Transverse colon (tissue), 4 donors: ENCODE results near the gene FAM228B. TPM values are rescaled to one million over a fixed set of nuclear protein-coding genes. Genes with fewer than 3 reads are reported as not detected.
"Not testable (repeated sequence)": the region's sequence is repeated elsewhere in the genome, so short reads cannot be mapped to it uniquely, and the experiment has no call there.

Experiments used
- DNase-seq: peaks from one replicate; pipeline ENCODE4 v3.0.0-alpha.2; 2019
- H3K27ac ChIP-seq, 4 donors: fragments of 200-600 bp; sonication (generic); 2 replicates each; pipeline ENCODE4 v1.5.1; 2016 to 2018; ENCODE audit warnings: inconsistent platforms in 4 of 4
- H3K27me3 ChIP-seq: fragments of 200-600 bp; sonication (generic); 2 replicates; pipeline ENCODE4 v1.5.1; 2017; ENCODE audit warnings: inconsistent platforms
- H3K36me3 ChIP-seq, 4 donors: fragments of 200-600 bp; sonication (generic); 2 replicates each; pipeline ENCODE4 v1.5.1; 2017 to 2019; ENCODE audit warnings: inconsistent platforms in 4 of 4
- H3K4me1 ChIP-seq, 4 donors: fragments of 200-600 bp; sonication (generic); 2 replicates each; pipeline ENCODE4 v1.5.1; 2017 to 2020; ENCODE audit warnings: inconsistent platforms in 4 of 4
- H3K4me3 ChIP-seq, 4 donors: fragments of 200-600 bp; sonication (generic); 1 replicate in 1 of 4; 2 replicates in 3 of 4; pipeline versions ENCODE4 v1.5.1 to v1.6.1; 2017 to 2019; ENCODE audit warnings: inconsistent platforms in 4 of 4
- H3K9me3 ChIP-seq, 2 donors: fragments of 200-600 bp; sonication (generic); 2 replicates each; pipeline ENCODE4 v1.5.1; 2017 to 2019; ENCODE audit warnings: inconsistent platforms in 2 of 2
- CTCF ChIP-seq, 5 experiments: fragments of 200-600 bp in 3 of 5; fragments of 450-650 bp in 2 of 5; sonication (generic) in 3 of 5; IDR thresholded peaks; 1 replicate in 2 of 5; 2 replicates in 3 of 5; pipeline ENCODE4 v1.5.1; 2016 to 2017; ENCODE audit warnings: antibody characterized with exemption in 5 of 5, inconsistent platforms in 3 of 5, mild to moderate bottlenecking in 2 of 5, moderate library complexity in 1 of 5
- EP300 ChIP-seq: sonication (generic); formaldehyde crosslinking; IDR thresholded peaks from one replicate; pipeline ENCODE4 v1.6.1; 2017; ENCODE audit warnings: antibody characterized with exemption, low read depth
- POLR2A ChIP-seq: fragments of 450-650 bp; IDR thresholded peaks from one replicate; pipeline ENCODE4 v1.6.1; 2016; ENCODE audit warnings: antibody characterized with exemption, mild to moderate bottlenecking, moderate library complexity
- POLR2AphosphoS5 ChIP-seq, 3 donors: sonication (generic); formaldehyde crosslinking; IDR thresholded peaks; one replicate each; pipeline ENCODE4 v1.6.1; 2016; ENCODE audit warnings: antibody characterized with exemption in 3 of 3
- WGBS, 2 donors: methylation state at CpG; one replicate each; pipeline ENCODE4 v1.1.5; 2018; ENCODE audit warnings: low coverage in 1 of 2; 5-methylcytosine and 5-hydroxymethylcytosine counted together
- in situ Hi-C, 4 donors: fragments of 200-750 bp; cut with MboI; loops; one replicate each; pipeline versions ENCODE4 v1.15.0 to v1.15.1; 2017; ENCODE audit warnings: low sequenced_read_pairs in 3 of 4, low pct_ligation_motif_present in 1 of 4, low pct_unique_long_range_greater_than_20kb in 1 of 4
- intact Hi-C: fragments of 100-400 bp; cut with DNase I; formaldehyde crosslinking; loops from one replicate; pipeline ENCODE4 v1.15.1; 2023; ENCODE audit warnings: low total_unique reads
- total RNA-seq, 4 donors: library from RNA; depleted of rRNA; stranded (reverse); fragments of >200 nt; gene quantifications; one replicate each; pipeline ENCODE4 v1.1.0, GENCODE V29; 2016

The FAM228B gene
- total RNA-seq, 4 donors from 2014 or later, result 0.75 to 17.8 (median 3.9) TPM

- intact Hi-C loops (no loop called here), in situ Hi-C loops (no loop called here)
- Histone ChIP-seq H3K4me3 (peak overlapping the region; percentile 42 to 63 (median 53)), H3K36me3 (peaks cover 0 to 8% (median 0%) of the 10 kb centered on the region in 4 donors), H3K27me3 (no peaks in the 10 kb centered on the region), H3K4me1 (peaks cover 8 to 27% (median 15%) of the 10 kb centered on the region in 4 donors), H3K9me3 (no peaks in the 10 kb centered on the region), H3K27ac (peak overlapping the region; percentile 92 to 96 (median 93))
- WGBS, 2 donors, result 19 to 46% methylated on average over 10 to 11 of the region's 11 CpGs
- peak; percentile 62 for DNase-seq
- no peak for TF ChIP-seq POLR2AphosphoS5 (IDR thresholded peaks at IDR 0.05)
- TF ChIP-seq EP300, result no peak
- TF ChIP-seq POLR2A, result no peak
- no peak for TF ChIP-seq CTCF (IDR thresholded peaks at IDR 0.05)
These were observed 38.1 kb upstream of the FAM228B start for GRCh38 chr2:24085200-24085489.

GRCh38 chr2:24086241-24086640 lies 37.0 kb upstream of the FAM228B start:
- 57 to 88% methylated on average over 1 of the region's 1 CpG for WGBS, 2 donors
- intact Hi-C loops, result no loop called here
- H3K9me3 ChIP-seq, result no peaks in the 10 kb centered on the region

GRCh38 chr2:24087032-24087431 lies 36.2 kb upstream of the FAM228B start:
- Histone ChIP-seq H3K36me3 (peaks cover 0 to 4% (median 0%) of the 10 kb centered on the region in 4 donors), H3K27me3 (no peaks in the 10 kb centered on the region), H3K4me1 (peaks cover 8 to 25% (median 15%) of the 10 kb centered on the region in 4 donors), H3K4me3 (no peak overlapping the region), H3K27ac (no peak overlapping the region), H3K9me3 (no peaks in the 10 kb centered on the region)
- no peak for DNase-seq
- intact Hi-C loops (no loop called here), in situ Hi-C loops (no loop called here)
- TF ChIP-seq EP300, result no peak
- TF ChIP-seq CTCF (IDR thresholded peaks at IDR 0.05), result no peak
- no peak for TF ChIP-seq POLR2A
- no peak for TF ChIP-seq POLR2AphosphoS5 (IDR thresholded peaks at IDR 0.05)
- WGBS, 2 donors, result 77 to 81% methylated on average over 3 of the region's 3 CpGs

More at GRCh38 chr2:24086241-24086640, 37.0 kb upstream of the FAM228B start:
- Histone ChIP-seq H3K27ac (no peak overlapping the region), H3K27me3 (no peaks in the 10 kb centered on the region), H3K4me3 (no peak overlapping the region), H3K36me3 (peaks cover 0 to 8% (median 0%) of the 10 kb centered on the region in 4 donors), H3K4me1 (peaks cover 8 to 27% (median 15%) of the 10 kb centered on the region in 4 donors)
- no peak for DNase-seq
- TF ChIP-seq EP300 (no peak), POLR2AphosphoS5 (IDR thresholded peaks at IDR 0.05) (no peak), POLR2A (no peak), CTCF (IDR thresholded peaks at IDR 0.05) (no peak)
- in situ Hi-C loops, result no loop called here

GRCh38 chr2:24088821-24089359 lies 34.4 kb upstream of the FAM228B start:
- no peak for DNase-seq
- intact Hi-C loops (no loop called here), in situ Hi-C loops (no loop called here)
- Histone ChIP-seq H3K36me3 (no peaks in the 10 kb centered on the region), H3K4me1 (peaks cover 0 to 7% (median 5%) of the 10 kb centered on the region in 4 donors), H3K9me3 (no peaks in the 10 kb centered on the region), H3K27me3 (no peaks in the 10 kb centered on the region), H3K4me3 (no peak overlapping the region), H3K27ac (no peak overlapping the region)
- TF ChIP-seq CTCF (IDR thresholded peaks at IDR 0.05) (no peak), POLR2A (no peak), POLR2AphosphoS5 (IDR thresholded peaks at IDR 0.05) (no peak), EP300 (no peak)
- WGBS, 2 donors, result 83 to 94% methylated on average over 2 of the region's 2 CpGs

- H3K36me3 ChIP-seq, DNase-seq, in situ Hi-C loops, H3K27me3 ChIP-seq, H3K9me3 ChIP-seq, H3K4me3 ChIP-seq, H3K27ac ChIP-seq, H3K4me1 ChIP-seq, intact Hi-C loops: not testable (repeated sequence)
- WGBS, 2 donors, result 94 to 100% methylated on average over 3 to 5 of the region's 5 CpGs
These were observed 30.0 kb upstream of the FAM228B start for GRCh38 chr2:24093270-24093669.

- H3K4me3 ChIP-seq, H3K9me3 ChIP-seq, H3K36me3 ChIP-seq, DNase-seq, in situ Hi-C loops, H3K27ac ChIP-seq, H3K27me3 ChIP-seq, H3K4me1 ChIP-seq, intact Hi-C loops: not testable (repeated sequence)
- WGBS, 2 donors, result 91% methylated on average over 17 of the region's 17 CpGs; no CpG with 5 or more reads in 1 of the 2 donors
These were observed 28.0 kb upstream of the FAM228B start for GRCh38 chr2:24095171-24095677.

- WGBS, 2 donors, result 74 to 83% methylated on average over 2 of the region's 2 CpGs
- intact Hi-C loops, in situ Hi-C loops: not testable (repeated sequence)
These were observed 22.5 kb upstream of the FAM228B start for GRCh38 chr2:24100732-24101131.

More at GRCh38 chr2:24100732-24101131, 22.5 kb upstream of the FAM228B start:
- DNase-seq, H3K36me3 ChIP-seq, H3K4me1 ChIP-seq, H3K27ac ChIP-seq, H3K9me3 ChIP-seq, H3K27me3 ChIP-seq, H3K4me3 ChIP-seq: not testable (repeated sequence)
